ENCODE results near the gene ARHGAP9.

DNA sequence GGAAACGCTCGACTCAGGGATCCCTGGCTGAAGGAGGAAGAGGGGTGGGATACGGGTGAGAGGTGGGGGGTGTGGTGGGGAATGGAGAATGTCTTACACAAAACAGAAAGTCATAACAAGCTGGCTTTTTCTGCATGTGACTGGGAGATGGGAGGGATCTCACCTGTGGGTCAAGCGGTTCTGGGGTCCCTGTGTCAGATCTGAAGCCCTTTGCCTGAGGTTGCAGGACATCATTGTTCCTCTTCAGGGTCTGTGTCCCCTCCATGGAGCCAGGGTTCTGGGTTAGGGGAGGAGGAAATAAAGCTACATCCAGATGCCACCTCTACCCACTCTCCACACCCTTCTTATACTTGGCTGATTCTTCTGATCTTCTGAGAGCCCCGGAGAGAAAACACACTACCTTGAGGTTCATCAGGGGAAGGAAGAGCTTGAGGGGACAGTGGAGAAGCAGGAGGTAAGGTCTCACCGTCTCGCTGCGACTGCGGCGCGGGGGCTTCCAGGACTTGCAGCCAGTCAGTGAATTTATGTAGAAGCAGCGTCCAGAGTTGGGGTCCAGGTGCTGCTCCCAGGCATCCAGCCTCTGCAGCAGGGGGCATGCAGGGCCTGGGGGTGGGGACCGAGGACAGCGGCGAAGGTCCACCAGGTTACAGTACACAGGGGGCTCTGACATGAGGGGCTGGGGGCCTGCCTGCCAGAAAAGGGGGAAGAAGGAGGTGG is 2.5 kb downstream of the ARHGAP9 start:
- TF ChIP-seq, protein P1, sequence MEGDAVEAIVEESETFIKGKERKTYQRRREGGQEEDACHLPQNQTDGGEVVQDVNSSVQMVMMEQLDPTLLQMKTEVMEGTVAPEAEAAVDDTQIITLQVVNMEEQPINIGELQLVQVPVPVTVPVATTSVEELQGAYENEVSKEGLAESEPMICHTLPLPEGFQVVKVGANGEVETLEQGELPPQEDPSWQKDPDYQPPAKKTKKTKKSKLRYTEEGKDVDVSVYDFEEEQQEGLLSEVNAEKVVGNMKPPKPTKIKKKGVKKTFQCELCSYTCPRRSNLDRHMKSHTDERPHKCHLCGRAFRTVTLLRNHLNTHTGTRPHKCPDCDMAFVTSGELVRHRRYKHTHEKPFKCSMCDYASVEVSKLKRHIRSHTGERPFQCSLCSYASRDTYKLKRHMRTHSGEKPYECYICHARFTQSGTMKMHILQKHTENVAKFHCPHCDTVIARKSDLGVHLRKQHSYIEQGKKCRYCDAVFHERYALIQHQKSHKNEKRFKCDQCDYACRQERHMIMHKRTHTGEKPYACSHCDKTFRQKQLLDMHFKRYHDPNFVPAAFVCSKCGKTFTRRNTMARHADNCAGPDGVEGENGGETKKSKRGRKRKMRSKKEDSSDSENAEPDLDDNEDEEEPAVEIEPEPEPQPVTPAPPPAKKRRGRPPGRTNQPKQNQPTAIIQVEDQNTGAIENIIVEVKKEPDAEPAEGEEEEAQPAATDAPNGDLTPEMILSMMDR (IDR thresholded peaks at IDR 0.05; ENCODE audit: control extremely low read depth in 1 of 3, insufficient read depth in 1 of 3, low read depth in 1 of 3, low read length in 3 of 3): no peak
- TF ChIP-seq RFX5 (IDR thresholded peaks at IDR 0.05; ENCODE audit: borderline replicate concordance, low read depth, low read length): no peak
- TF ChIP-seq POLR2AphosphoS5 (IDR thresholded peaks at IDR 0.05; ENCODE audit: low read depth, low read length): no peak
- TF ChIP-seq MAFK (IDR thresholded peaks at IDR 0.05; ENCODE audit: low read depth, low read length): no peak
- TF ChIP-seq RXRA (IDR thresholded peaks at IDR 0.05; ENCODE audit: insufficient read depth, low read depth, low read length): no peak
- no peak for TF ChIP-seq TAF1 (IDR thresholded peaks at IDR 0.05; ENCODE audit: low read depth, low read length)
- no peak for TF ChIP-seq CHD1 (IDR thresholded peaks at IDR 0.05; ENCODE audit: low read depth, low read length)
- no peak for TF ChIP-seq CHD2 (IDR thresholded peaks at IDR 0.05; ENCODE audit: low read length)
- no peak for TF ChIP-seq ZNF274 (IDR thresholded peaks at IDR 0.05; ENCODE audit: borderline replicate concordance, extremely low read depth, low read length)
- TF ChIP-seq, protein P2, sequence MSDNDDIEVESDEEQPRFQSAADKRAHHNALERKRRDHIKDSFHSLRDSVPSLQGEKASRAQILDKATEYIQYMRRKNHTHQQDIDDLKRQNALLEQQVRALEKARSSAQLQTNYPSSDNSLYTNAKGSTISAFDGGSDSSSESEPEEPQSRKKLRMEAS (IDR thresholded peaks at IDR 0.05): no peak
- no peak for TF ChIP-seq EZH2 (IDR thresholded peaks at IDR 0.05; ENCODE audit: low read depth, low read length, severe bottlenecking)
- no peak for TF ChIP-seq KDM5A (IDR thresholded peaks at IDR 0.05; ENCODE audit: low read length)
- TF ChIP-seq POLR2A (IDR thresholded peaks at IDR 0.05; ENCODE audit: control extremely low read depth in 1 of 2, low read depth in 2 of 2, low read length in 2 of 2): no peak
- no peak for TF ChIP-seq JUN (IDR thresholded peaks at IDR 0.05; ENCODE audit: low read depth, low read length)

Measured in H1 (cell line).